GM10847 (cell line): ENCODE results near the gene TOR1B.
A peak's percentile ranks its signal among the peaks of the same experiment; 100 is the strongest.

Source experiments
- POLR2A ChIP-seq: IDR thresholded peaks from 2 replicates; pipeline ENCODE4 v1.6.1; 2011; ENCODE audit not compliant: insufficient read length; ENCODE audit errors: extremely low read depth

The TOR1B gene

DNA sequence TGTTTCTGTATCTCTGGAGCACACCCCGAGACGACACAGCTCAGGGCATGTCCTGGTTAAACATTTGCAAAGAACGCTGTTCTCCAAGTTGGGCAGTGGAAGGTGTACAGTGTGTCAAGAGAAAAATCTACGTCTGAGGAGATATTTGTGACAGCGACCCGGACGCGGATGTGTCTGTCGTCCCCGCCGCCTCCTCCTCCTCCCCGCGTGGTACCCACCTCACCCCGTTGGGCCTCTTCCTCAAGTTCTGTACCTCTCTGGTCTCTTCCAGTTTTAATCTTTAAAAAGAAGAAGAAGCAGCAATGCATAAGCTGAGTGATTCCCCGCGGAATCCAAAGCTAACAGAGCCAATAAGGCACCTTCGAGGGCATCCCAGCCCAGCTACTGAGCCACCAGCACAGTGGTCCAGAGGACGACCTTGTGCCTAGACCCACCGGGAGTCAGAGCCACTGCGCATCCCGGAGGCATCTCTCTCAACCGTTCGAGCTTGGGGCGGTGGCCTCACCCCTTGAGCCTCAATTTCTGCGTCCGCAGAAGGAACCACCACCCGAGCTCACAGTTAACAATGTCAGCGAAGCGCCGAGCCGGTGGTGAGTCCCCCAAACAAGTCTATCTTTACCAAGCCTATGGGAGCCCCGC, 31.6 kb downstream of the TOR1B start:
- TF ChIP-seq POLR2A: no peak

GRCh38 chr9:129835128-129835859, 32.3 kb downstream of the TOR1B start, which contains the start of the genes C9orf78 and USP20:
C9orf78 (minus strand) TSS chr9:129835275; CDS start chr9:129835221, 54 bp downstream.
USP20 (plus strand) TSS chr9:129835458; CDS start chr9:129852556, 17,098 bp downstream.
- peak; percentile 93 for TF ChIP-seq POLR2A

DNA sequence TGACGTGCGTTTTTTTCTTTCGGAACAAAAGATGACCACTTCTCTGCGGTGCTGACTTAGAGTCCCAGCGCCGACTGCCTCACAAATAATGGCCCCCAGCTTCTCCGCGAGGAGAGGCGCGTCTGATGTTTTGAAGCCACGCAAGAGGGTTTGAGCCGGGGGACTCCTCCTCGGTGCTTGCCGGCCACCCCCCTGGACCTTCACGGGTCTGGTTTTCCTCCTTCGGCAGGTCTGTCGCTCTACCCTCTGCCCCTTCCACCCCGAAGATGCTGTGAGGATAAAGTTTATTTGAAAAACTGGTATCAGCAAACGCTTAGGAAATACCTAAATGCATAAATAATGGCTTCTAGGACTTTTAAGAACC, 32.9 kb downstream of the TOR1B start:
- TF ChIP-seq POLR2A: no peak

DNA sequence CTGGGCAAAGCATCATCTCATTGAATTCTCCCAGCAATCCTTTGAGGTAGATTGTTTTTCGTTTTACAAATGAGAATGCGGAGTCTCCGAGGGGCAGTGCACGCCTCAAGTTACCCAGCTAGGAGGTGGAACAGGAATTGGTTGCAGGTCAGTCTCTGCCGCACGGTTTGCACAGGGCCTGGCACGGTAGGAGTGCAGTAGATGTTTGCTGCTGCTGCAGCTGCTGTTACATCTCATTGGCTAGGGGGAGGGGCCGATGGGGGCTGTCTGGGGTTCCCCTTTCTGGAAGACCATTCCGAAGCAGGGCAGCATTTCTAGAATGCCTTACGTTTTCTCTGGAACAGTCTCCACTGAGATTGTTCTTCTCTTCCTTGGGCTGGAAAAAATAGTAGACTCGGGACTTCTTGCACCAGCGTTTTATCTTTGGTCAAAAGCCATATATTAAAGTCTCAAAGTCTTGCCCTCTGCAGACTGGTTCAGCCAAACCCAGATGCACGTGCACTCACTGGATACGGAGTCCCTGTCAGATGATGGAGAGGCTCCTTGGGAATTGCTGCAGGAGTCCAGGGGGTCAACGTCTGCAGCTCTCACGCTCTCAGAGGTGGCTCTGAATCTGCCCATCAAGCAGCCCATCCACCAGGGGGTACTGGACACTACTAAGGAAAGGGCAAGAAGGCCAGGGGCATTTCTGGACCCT, 33.5 kb downstream of the TOR1B start:
- no peak for TF ChIP-seq POLR2A

DNA sequence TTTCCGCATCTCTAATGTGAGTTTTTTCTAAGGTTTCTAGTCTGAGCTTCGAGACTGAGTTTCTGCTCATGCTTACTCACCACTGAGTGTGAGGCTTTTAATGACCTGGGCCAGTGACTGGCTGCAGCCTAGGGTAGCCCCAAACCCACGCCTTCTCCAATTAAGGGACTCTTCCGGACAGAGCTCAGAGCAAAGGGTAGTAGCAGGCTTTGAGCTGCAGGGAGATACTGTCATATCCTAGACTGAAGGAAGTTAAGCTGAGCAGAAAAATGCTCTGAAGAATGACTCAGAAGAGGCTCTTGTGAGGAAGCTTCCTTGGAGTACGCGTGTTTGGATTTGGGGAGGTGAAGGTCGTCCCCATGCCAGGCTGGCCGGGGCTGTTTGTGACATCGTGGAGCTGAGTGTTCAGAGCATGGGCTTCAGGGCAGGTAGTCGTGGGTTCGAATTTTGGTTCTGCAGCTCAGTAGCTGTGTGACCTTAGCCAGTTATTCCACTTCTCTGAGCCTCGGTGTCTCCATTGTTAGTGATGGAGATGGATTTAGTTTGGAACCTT, 35.8 kb downstream of the TOR1B start:
- TF ChIP-seq POLR2A: no peak

DNA sequence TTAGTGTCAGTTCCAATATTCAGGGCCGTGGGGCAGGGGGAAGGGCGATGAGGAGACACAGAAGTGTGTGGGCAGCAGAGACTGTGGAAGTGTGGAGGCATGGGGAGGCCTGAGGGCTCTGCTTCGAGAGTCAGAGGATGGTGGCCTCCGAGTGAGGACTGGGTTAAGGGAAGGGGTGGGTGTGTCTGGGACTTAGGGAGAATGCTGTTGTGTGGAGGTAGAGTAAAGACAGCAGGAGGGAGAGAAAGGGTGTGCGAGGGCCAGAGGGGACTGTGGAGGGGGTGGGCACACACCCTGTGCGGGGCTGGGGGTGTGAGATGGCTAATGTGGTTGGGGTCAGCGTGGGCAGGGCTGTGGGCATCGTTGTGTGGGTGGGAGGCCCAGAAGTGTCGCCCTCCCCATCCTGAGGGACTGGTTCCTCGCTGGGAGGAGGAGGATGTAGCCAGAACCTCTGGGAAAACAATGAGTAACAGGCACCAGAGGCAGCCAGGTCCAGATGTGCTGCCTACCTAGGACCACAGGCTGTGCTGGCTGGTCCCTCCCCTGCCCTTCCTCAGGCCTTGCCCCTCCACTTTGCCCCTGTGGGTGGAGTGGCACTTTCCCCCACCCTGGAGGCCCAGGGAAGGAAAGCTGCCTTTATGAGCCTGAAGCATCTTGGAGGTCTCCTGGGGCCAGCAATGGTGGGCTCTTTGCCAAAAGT, 36.5 kb downstream of the TOR1B start:
- TF ChIP-seq POLR2A: no peak

DNA sequence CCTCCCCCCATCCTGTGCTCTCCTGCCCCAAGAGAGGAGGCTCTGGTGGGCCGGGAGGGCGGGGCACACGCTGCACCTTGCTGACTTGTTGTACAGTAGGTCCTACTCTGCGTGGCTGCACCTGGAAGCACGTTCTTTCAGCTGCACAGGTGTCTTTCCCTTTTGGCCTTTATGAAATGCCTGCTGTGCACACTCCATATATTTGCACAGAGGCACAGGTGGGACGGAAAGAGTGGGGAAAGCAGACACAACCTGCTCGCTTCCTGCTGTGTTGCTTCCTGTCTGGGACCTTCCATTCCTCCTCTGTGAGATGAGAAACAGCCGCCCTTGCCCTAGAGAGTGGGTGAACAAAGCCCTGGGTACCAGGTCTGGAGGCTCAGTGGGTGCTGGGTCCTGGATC, 37.0 kb downstream of the TOR1B start:
- no peak for TF ChIP-seq POLR2A

GRCh38 chr9:129841071-129841470, 38.1 kb downstream of the TOR1B start:
- no peak for TF ChIP-seq POLR2A

GRCh38 chr9:129845373-129845772, 42.4 kb downstream of the TOR1B start:
- TF ChIP-seq POLR2A: no peak

GRCh38 chr9:129848712-129849441, 45.9 kb downstream of the TOR1B start:
- TF ChIP-seq POLR2A: no peak

- no peak for TF ChIP-seq POLR2A
Measured at GRCh38 chr9:129849901-129850300, 46.9 kb downstream of the TOR1B start.

DNA sequence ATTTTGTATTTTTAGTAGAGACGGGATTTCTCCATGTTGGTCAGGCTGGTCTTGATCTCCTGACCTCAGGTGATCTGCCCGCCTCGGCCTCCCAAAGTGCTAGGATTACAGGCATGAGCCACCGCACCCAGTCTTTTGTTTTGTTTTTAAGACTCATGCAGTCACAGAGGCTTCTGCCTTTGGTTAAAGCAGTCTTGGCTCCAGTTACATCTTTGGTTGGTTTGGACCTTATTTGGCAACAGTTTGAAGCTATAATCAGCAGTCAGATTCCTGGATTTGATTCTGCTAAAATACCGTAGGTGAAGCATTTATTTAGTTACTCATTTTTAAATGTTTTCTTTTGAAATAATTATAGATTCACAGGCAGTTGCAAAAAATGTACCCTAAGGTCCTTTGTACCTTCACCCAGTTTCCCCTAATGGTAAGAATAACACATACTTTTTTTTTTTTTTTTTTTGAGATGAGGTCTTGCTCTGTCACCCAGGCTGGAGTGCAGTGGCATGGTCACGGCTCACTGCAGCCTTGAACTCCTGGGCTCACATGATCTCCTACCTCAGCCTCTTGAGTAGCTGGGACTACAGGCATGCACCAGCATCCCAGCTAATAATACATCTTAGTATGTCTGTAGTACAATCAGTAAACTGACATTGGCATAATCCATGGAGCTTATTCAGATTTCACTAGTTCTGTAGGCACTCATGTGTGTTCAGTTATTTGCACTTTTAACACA, 48.0 kb downstream of the TOR1B start:
- no peak for TF ChIP-seq POLR2A

DNA sequence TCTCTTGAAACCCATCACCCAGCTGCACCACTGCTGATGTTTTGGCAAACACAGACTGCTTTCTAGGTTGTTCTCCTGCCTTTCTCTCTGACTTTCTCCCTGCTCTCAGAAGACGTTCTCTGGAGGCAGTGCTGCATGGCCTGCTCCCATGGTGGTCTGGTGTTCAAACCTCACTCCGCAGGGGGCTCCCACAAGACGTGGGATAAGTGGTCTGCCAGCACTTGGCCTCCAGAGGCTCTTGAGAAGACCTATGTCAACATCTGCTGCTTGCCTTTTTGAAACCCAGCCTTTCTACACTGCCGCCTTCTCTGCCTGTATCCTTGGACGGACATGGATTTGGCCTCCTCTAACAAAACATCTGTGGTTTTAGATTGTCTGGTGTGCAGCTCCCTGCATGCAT, 48.8 kb downstream of the TOR1B start:
- TF ChIP-seq POLR2A: no peak

DNA sequence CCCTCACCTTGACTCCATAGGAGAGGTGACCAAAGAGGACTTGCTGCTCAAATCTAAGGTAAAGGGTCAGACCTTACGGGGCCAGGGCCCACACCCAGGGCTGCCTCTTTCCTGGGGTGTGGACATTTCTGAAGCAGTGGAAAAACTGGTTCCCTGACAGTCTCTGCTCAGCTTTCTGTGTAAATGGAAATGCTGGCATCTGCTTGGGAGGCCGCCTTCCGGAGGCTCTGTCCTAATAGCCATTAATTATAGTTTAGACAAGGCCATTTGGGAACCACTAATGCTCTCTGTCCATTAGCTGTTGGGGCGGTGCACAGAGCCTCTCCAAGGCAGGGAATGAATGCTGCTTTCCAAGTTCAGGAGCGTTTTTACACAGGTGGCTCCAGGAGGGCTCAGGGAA, 49.6 kb downstream of the TOR1B start:
- no peak for TF ChIP-seq POLR2A

GRCh38 chr9:129853614-129854013, 50.6 kb downstream of the TOR1B start:
- TF ChIP-seq POLR2A: no peak
